Loucy (cell line): ENCODE measurements around the gene KLHDC8B.
A peak's percentile ranks its signal among the peaks of the same experiment; 100 is the strongest.

Experiments
- CTCF ChIP-seq: fragments of 200-600 bp; sonication (generic); conservative IDR thresholded peaks from 2 replicates; pipeline ENCODE4 v1.5.1; 2014; ENCODE audit warnings: mild to moderate bottlenecking, antibody characterized with exemption, low read length
- EZH2phosphoT487 ChIP-seq: fragments of 200-600 bp; IDR thresholded peaks from 2 replicates; pipeline ENCODE4 v1.6.1; 2018; ENCODE audit warnings: antibody characterized with exemption, mild to moderate bottlenecking, moderate library complexity, borderline replicate concordance

GRCh38 chr3:49171119-49171774, at the start of gene KLHDC8B:
- peak; percentile 75 for TF ChIP-seq CTCF
- TF ChIP-seq EZH2phosphoT487: no peak
